Measurements from ENCODE around the gene IFNL3.
"Not testable (repeated sequence)": the region's sequence is repeated elsewhere in the genome, so short reads cannot be mapped to it uniquely, and the experiment has no call there.

The IFNL3 gene

DNA sequence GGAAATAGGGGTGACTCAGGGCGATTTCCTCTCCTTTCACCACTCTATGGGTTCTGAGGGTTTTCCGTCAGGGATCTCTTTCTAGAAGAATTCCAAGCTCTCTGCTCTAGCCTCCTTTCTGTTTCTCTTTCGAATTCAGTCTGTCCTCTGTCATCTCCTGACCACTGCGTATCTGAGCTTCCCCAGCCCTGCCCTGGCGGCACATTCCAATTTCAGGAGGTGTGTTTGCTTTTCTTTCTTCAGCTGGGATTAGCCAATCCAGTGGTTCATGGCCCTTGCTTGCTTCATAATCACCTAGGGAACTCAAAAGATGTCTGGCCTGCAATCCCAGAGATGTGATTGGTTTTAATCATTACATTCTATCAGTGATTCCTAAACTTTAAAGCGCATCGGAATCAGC lies 32.8 kb upstream of the IFNL3 start:
- no peak overlapping the region for H3K27ac ChIP-seq (replicated peaks)
- no peaks in the 10 kb centered on the region for H3K27me3 ChIP-seq (ENCODE audit: insufficient read depth, poor library complexity, severe bottlenecking)
- TF ChIP-seq POLR2AphosphoS5 (IDR thresholded peaks at IDR 0.05; ENCODE audit: low read depth) (no peak), GABPA (IDR thresholded peaks at IDR 0.05; ENCODE audit: low read depth) (no peak), SPI1 (IDR thresholded peaks at IDR 0.05; ENCODE audit: borderline replicate concordance, low read depth) (no peak)
- TF ChIP-seq, protein P1, sequence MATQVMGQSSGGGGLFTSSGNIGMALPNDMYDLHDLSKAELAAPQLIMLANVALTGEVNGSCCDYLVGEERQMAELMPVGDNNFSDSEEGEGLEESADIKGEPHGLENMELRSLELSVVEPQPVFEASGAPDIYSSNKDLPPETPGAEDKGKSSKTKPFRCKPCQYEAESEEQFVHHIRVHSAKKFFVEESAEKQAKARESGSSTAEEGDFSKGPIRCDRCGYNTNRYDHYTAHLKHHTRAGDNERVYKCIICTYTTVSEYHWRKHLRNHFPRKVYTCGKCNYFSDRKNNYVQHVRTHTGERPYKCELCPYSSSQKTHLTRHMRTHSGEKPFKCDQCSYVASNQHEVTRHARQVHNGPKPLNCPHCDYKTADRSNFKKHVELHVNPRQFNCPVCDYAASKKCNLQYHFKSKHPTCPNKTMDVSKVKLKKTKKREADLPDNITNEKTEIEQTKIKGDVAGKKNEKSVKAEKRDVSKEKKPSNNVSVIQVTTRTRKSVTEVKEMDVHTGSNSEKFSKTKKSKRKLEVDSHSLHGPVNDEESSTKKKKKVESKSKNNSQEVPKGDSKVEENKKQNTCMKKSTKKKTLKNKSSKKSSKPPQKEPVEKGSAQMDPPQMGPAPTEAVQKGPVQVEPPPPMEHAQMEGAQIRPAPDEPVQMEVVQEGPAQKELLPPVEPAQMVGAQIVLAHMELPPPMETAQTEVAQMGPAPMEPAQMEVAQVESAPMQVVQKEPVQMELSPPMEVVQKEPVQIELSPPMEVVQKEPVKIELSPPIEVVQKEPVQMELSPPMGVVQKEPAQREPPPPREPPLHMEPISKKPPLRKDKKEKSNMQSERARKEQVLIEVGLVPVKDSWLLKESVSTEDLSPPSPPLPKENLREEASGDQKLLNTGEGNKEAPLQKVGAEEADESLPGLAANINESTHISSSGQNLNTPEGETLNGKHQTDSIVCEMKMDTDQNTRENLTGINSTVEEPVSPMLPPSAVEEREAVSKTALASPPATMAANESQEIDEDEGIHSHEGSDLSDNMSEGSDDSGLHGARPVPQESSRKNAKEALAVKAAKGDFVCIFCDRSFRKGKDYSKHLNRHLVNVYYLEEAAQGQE (IDR thresholded peaks at IDR 0.05; ENCODE audit: insufficient replicate concordance, low read depth), result no peak
- TF ChIP-seq, protein P2, sequence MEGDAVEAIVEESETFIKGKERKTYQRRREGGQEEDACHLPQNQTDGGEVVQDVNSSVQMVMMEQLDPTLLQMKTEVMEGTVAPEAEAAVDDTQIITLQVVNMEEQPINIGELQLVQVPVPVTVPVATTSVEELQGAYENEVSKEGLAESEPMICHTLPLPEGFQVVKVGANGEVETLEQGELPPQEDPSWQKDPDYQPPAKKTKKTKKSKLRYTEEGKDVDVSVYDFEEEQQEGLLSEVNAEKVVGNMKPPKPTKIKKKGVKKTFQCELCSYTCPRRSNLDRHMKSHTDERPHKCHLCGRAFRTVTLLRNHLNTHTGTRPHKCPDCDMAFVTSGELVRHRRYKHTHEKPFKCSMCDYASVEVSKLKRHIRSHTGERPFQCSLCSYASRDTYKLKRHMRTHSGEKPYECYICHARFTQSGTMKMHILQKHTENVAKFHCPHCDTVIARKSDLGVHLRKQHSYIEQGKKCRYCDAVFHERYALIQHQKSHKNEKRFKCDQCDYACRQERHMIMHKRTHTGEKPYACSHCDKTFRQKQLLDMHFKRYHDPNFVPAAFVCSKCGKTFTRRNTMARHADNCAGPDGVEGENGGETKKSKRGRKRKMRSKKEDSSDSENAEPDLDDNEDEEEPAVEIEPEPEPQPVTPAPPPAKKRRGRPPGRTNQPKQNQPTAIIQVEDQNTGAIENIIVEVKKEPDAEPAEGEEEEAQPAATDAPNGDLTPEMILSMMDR (IDR thresholded peaks at IDR 0.05; ENCODE audit: insufficient read depth, low read length), result no peak
- H3K4me3 ChIP-seq (replicated peaks; ENCODE audit: insufficient read depth, low read length), result no peak overlapping the region
- no peak for DNase-seq (ENCODE audit: low read depth in 1 of 2, low spot score in 1 of 2)

DNA sequence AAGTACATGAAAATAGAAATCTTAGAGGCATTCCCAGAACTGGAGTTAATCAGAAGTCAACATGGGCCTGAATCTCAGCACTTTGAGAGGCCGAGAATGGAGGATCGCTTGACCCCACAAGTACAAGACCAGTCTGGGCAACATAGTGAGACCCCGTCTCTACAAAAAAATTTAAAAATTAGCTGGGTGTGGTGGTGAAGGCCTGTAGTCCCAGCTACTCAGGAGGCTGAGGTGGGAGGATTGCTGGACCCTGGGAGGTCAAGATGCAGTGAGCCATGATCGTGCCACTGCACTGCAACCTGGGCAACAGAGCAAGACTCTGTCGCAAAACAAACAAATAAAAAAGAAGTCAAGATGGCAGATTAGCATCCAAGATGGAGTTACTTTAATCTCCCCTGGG lies 31.9 kb upstream of the IFNL3 start:
- Histone ChIP-seq H3K4me3 (replicated peaks; ENCODE audit: insufficient read depth, low read length) (no peak overlapping the region), H3K27ac (replicated peaks) (no peak overlapping the region), H3K27me3 (ENCODE audit: insufficient read depth, poor library complexity, severe bottlenecking) (no peaks in the 10 kb centered on the region)
- TF ChIP-seq GABPA (IDR thresholded peaks at IDR 0.05; ENCODE audit: low read depth) (no peak), SPI1 (IDR thresholded peaks at IDR 0.05; ENCODE audit: borderline replicate concordance, low read depth) (no peak), POLR2AphosphoS5 (IDR thresholded peaks at IDR 0.05; ENCODE audit: low read depth) (no peak)
- TF ChIP-seq, protein P1 (IDR thresholded peaks at IDR 0.05; ENCODE audit: insufficient replicate concordance, low read depth), result no peak
- TF ChIP-seq, protein P2 (IDR thresholded peaks at IDR 0.05; ENCODE audit: insufficient read depth, low read length), result no peak
- no peak for DNase-seq (ENCODE audit: low read depth in 1 of 2, low spot score in 1 of 2)

DNA sequence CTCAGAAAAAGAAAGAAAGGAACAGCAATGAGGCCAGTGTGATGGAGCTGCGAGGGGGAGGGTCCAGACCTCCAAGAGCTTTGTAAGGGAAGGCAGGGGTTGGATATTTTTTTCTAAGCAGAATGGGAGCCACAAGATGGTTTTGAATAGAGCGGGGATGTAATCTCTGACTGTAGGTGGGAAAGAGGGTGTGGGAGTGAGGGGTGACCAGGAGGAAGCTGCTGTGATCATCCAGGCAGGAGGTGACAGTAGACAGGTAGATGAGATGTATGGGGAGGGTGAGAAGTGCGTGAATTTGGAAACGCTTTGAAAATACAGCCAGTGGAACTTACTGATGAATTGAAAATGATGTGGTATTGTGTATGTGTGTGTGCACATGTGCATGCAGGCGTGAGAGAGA lies 30.8 kb upstream of the IFNL3 start:
- H3K4me3 ChIP-seq (replicated peaks; ENCODE audit: insufficient read depth, low read length), result no peak overlapping the region
- H3K27me3 ChIP-seq (ENCODE audit: insufficient read depth, poor library complexity, severe bottlenecking), result no peaks in the 10 kb centered on the region
- no peak overlapping the region for H3K27ac ChIP-seq (replicated peaks)
- no peak for DNase-seq (ENCODE audit: low read depth in 1 of 2, low spot score in 1 of 2)
- TF ChIP-seq, protein P1 (IDR thresholded peaks at IDR 0.05; ENCODE audit: insufficient replicate concordance, low read depth), result no peak
- no peak for TF ChIP-seq POLR2AphosphoS5 (IDR thresholded peaks at IDR 0.05; ENCODE audit: low read depth)
- no peak for TF ChIP-seq GABPA (IDR thresholded peaks at IDR 0.05; ENCODE audit: low read depth)
- no peak for TF ChIP-seq SPI1 (IDR thresholded peaks at IDR 0.05; ENCODE audit: borderline replicate concordance, low read depth)
- TF ChIP-seq, protein P2 (IDR thresholded peaks at IDR 0.05; ENCODE audit: insufficient read depth, low read length), result no peak

DNA sequence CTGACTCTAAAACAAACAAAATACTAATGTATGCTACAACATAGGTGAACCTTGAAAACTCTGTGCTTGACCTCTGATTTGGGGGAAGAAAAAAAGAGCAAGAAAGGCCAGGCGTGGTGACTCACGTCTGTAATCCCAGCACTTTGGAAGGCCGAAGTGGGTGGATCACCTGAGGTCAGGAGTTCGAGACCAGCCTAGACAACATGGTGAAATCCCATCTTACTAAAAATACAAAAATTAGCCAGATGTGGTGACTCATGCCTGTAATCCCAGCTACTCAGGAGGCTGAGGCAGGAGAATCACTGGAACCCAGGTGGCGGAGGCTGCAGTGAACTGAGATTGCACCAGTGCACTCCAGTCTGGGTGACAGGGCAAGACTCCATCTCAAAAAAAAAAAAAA lies 29.1 kb upstream of the IFNL3 start:
- H3K27me3 ChIP-seq (ENCODE audit: insufficient read depth, poor library complexity, severe bottlenecking); DNase-seq (ENCODE audit: low read depth in 1 of 2, low spot score in 1 of 2); H3K4me3 ChIP-seq (replicated peaks; ENCODE audit: insufficient read depth, low read length); H3K27ac ChIP-seq (replicated peaks): not testable (repeated sequence)

Data from HL-60 (cell line).